OCI-LY3 (cell line): ENCODE results near the gene MAP4K3.

Source experiments
- H2AFZ ChIP-seq: fragments of 200-600, 300-600 bp; shearing (Covaris generic); 2 replicates; pipeline ENCODE4 v1.6.0; 2014; ENCODE audit warnings: antibody characterized with exemption, low read depth, low read length
- H3K27ac ChIP-seq: fragments of 200-600, 300-600 bp; sonication (generic); 2 replicates; pipeline ENCODE4 v1.5.1; 2014; ENCODE audit warnings: mild to moderate bottlenecking, low read length, moderate library complexity, mixed read lengths
- H3K27me3 ChIP-seq: fragments of 200-600, 300-600 bp; sonication (generic); 2 replicates; pipeline ENCODE4 v1.6.1; 2014; ENCODE audit warnings: low read depth, low read length, mixed read lengths
- H3K36me3 ChIP-seq: fragments of 200-600, 300-600 bp; sonication (generic); replicated peaks from 2 replicates; pipeline ENCODE3; 2014; ENCODE audit warnings: low read depth, low read length, mixed read lengths
- H3K4me1 ChIP-seq: fragments of 300-600, 200-600 bp; sonication (generic); 2 replicates; pipeline ENCODE4 v1.6.1; 2014; ENCODE audit warnings: low read length, mixed read lengths
- H3K4me2 ChIP-seq: fragments of 200-600, 300-600 bp; sonication (generic); 2 replicates; pipeline ENCODE4 v1.6.1; 2014; ENCODE audit warnings: low read length, mixed read lengths
- H3K4me3 ChIP-seq: fragments of 300-600, 200-600 bp; sonication (generic); 2 replicates; pipeline ENCODE4 v1.5.1; 2014; ENCODE audit warnings: antibody characterized with exemption, mild to moderate bottlenecking, low read length, moderate library complexity
- H3K79me2 ChIP-seq: fragments of 300-600, 200-600 bp; shearing (Covaris generic); 2 replicates; pipeline ENCODE4 v1.6.1; 2014; ENCODE audit warnings: mild to moderate bottlenecking, low read length, mixed read lengths
- H3K9ac ChIP-seq: fragments of 300-600, 200-600 bp; shearing (Covaris generic); 2 replicates; pipeline ENCODE4 v1.6.0; 2014; ENCODE audit warnings: mild to moderate bottlenecking, low read length, moderate library complexity
- H3K9me3 ChIP-seq: fragments of 200-600, 300-600 bp; shearing (Covaris generic); 2 replicates; pipeline ENCODE4 v1.6.1; 2014; ENCODE audit warnings: low read length, mixed read lengths; ENCODE audit not compliant: insufficient read depth
- H4K20me1 ChIP-seq: fragments of 200-600, 300-600 bp; sonication (generic); 2 replicates; pipeline ENCODE4 v1.6.1; 2016; ENCODE audit warnings: low read length, mixed read lengths; ENCODE audit not compliant: insufficient read depth
- EZH2phosphoT487 ChIP-seq: fragments of 200-600 bp; shearing (Covaris generic); IDR thresholded peaks from 2 replicates; pipeline ENCODE4 v1.6.1; 2018; ENCODE audit warnings: antibody characterized with exemption, mixed run types, low read depth
- TF ChIP-seq, protein P1 (sequence below): fragments of 200-600, 300-600 bp; sonication (generic); IDR thresholded peaks from 2 replicates; pipeline ENCODE4 v1.5.1; 2014; ENCODE audit warnings: antibody characterized with exemption, low read length, low read depth

MAP4K3 gene

DNA sequence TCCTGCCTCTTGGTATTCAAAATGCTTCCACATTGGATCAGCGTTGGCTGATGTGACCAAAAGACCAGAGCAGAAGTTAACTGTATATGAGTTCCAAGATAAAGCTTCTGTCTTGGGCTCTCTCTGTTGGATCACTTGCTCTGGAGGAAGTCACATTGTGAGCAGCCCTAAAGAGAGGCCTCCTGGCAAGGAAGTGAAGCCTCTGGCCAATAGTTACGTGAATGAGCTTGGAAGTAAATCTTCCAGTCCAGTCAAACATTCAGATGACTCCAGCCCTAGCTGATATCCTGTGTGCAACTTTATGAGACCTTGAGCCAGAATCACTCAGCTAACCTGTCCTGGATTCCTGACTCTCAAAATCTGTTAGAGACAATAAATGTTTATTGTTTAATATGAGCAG lies 125.6 kb downstream of the MAP4K3 start:
- Histone ChIP-seq H3K9me3 (no peaks in the 10 kb centered on the region), H3K27me3 (no peaks in the 10 kb centered on the region), H3K27ac (no peak overlapping the region), H4K20me1 (no peaks in the 10 kb centered on the region), H3K4me1 (no peaks in the 10 kb centered on the region), H2AFZ (no peak overlapping the region), H3K79me2 (no peaks in the 10 kb centered on the region), H3K36me3 (no peaks in the 10 kb centered on the region), H3K4me3 (no peak overlapping the region), H3K4me2 (no peak overlapping the region), H3K9ac (no peak overlapping the region)
- TF ChIP-seq, protein P1, sequence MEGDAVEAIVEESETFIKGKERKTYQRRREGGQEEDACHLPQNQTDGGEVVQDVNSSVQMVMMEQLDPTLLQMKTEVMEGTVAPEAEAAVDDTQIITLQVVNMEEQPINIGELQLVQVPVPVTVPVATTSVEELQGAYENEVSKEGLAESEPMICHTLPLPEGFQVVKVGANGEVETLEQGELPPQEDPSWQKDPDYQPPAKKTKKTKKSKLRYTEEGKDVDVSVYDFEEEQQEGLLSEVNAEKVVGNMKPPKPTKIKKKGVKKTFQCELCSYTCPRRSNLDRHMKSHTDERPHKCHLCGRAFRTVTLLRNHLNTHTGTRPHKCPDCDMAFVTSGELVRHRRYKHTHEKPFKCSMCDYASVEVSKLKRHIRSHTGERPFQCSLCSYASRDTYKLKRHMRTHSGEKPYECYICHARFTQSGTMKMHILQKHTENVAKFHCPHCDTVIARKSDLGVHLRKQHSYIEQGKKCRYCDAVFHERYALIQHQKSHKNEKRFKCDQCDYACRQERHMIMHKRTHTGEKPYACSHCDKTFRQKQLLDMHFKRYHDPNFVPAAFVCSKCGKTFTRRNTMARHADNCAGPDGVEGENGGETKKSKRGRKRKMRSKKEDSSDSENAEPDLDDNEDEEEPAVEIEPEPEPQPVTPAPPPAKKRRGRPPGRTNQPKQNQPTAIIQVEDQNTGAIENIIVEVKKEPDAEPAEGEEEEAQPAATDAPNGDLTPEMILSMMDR, result no peak
- TF ChIP-seq EZH2phosphoT487, result no peak

DNA sequence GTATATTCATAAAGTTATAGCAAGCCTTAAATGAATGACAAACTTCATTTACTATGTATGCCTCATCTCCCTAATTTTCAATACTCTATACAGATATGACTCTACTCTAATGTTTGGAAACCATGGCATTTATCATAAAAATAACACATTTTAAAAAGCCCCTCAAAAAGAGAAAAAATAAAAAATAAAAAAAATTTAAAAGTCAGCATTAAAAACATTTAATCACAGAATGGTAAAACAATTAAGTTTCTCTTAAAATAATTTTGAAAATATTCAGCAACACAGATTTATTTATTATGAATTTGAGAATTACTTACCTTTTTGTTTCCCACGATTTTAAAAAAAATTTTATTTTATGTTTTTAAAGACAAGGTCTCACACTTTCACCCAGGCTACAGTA lies 128.3 kb downstream of the MAP4K3 start:
- Histone ChIP-seq H3K4me1 (no peaks in the 10 kb centered on the region), H3K9ac (no peak overlapping the region), H3K36me3 (no peaks in the 10 kb centered on the region), H4K20me1 (no peaks in the 10 kb centered on the region), H3K27ac (no peak overlapping the region), H3K27me3 (no peaks in the 10 kb centered on the region), H3K9me3 (no peaks in the 10 kb centered on the region), H2AFZ (no peak overlapping the region), H3K4me2 (no peak overlapping the region), H3K4me3 (no peak overlapping the region), H3K79me2 (no peaks in the 10 kb centered on the region)
- TF ChIP-seq, protein P1, result no peak
- no peak for TF ChIP-seq EZH2phosphoT487

DNA sequence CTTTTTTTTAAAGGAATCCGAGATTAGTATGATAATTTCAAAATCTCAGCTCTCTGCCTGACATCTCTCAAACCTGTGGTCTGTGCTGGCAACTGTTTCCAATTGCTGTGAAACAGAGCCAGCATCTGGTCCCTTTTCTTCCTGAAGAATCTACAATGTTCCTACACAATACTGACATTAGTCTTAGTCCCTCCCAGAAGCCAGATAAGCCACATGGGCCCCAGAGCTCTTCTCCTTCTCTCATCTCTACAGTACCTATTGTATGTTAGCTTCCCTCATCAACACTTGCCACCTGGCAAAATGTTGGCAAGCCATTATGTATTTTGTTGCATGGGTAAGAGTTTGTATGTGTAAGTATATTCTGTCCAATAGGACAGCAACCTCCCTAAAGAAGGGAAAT lies 130.5 kb downstream of the MAP4K3 start:
- no peaks in the 10 kb centered on the region for H3K4me1 ChIP-seq
- H3K27me3 ChIP-seq, result no peaks in the 10 kb centered on the region
- no peak overlapping the region for H3K27ac ChIP-seq
- H3K36me3 ChIP-seq, result no peaks in the 10 kb centered on the region
- H3K79me2 ChIP-seq, result no peaks in the 10 kb centered on the region
- H4K20me1 ChIP-seq, result no peaks in the 10 kb centered on the region
- TF ChIP-seq, protein P1, result no peak
- TF ChIP-seq EZH2phosphoT487, result no peak
- H3K4me3 ChIP-seq, result no peak overlapping the region
- H3K9ac ChIP-seq, result no peak overlapping the region
- no peaks in the 10 kb centered on the region for H3K9me3 ChIP-seq
- H2AFZ ChIP-seq, result no peak overlapping the region
- no peak overlapping the region for H3K4me2 ChIP-seq

DNA sequence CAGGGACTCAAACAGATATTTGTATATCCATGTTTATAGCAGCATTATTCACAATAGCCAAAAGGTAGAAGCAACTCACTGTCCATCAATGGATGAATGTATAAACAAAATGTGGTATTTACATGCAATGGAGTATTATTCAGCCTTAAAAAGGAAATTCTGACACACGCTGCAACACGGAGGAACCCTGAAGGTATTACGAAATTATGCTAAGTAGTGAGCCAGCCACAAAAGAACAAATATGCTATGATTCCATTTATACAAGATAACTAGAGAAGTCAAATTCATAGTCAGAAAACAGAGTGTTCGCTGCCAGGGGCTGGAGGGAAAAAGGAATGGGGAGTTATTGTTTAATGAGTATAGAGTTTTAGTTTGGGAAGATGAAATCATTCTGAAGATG lies 132.4 kb downstream of the MAP4K3 start:
- Histone ChIP-seq H3K4me2 (no peak overlapping the region), H3K79me2 (no peaks in the 10 kb centered on the region), H3K36me3 (no peaks in the 10 kb centered on the region), H3K27me3 (no peaks in the 10 kb centered on the region), H3K4me3 (no peak overlapping the region), H2AFZ (no peak overlapping the region), H3K4me1 (no peaks in the 10 kb centered on the region), H4K20me1 (no peaks in the 10 kb centered on the region), H3K9me3 (no peaks in the 10 kb centered on the region), H3K27ac (no peak overlapping the region), H3K9ac (no peak overlapping the region)
- no peak for TF ChIP-seq EZH2phosphoT487
- TF ChIP-seq, protein P1, result no peak
